GM10248 (cell line): ENCODE data around the gene NOC4L.

Source experiments
- CTCF ChIA-PET: fragments of 300-600 bp; sonication (Branson Sonifier 250); formaldehyde crosslinking; extraction: SDS; loops from one replicate; lab custom pipeline; 2021; ENCODE audit warnings: antibody characterized with exemption; lab: Yijun Ruan, JAX
- POLR2A ChIA-PET: fragments of 350-650 bp; sonication (Branson Sonifier 250); formaldehyde crosslinking; extraction: SDS; loops from one replicate; lab custom pipeline; 2020; ENCODE audit warnings: antibody characterized with exemption; lab: Yijun Ruan, JAX
- DNase-seq: peaks from one replicate; pipeline ENCODE4 v3.0.0; 2012; ENCODE audit errors: extremely low spot score
- TF ChIP-seq, protein P1 (sequence below): IDR thresholded peaks from 2 replicates; pipeline ENCODE4 v1.5.1; 2012; ENCODE audit warnings: mild to moderate bottlenecking, low read depth; ENCODE audit errors: extremely low read depth, missing control alignments, control extremely low read depth

Gene NOC4L

DNA sequence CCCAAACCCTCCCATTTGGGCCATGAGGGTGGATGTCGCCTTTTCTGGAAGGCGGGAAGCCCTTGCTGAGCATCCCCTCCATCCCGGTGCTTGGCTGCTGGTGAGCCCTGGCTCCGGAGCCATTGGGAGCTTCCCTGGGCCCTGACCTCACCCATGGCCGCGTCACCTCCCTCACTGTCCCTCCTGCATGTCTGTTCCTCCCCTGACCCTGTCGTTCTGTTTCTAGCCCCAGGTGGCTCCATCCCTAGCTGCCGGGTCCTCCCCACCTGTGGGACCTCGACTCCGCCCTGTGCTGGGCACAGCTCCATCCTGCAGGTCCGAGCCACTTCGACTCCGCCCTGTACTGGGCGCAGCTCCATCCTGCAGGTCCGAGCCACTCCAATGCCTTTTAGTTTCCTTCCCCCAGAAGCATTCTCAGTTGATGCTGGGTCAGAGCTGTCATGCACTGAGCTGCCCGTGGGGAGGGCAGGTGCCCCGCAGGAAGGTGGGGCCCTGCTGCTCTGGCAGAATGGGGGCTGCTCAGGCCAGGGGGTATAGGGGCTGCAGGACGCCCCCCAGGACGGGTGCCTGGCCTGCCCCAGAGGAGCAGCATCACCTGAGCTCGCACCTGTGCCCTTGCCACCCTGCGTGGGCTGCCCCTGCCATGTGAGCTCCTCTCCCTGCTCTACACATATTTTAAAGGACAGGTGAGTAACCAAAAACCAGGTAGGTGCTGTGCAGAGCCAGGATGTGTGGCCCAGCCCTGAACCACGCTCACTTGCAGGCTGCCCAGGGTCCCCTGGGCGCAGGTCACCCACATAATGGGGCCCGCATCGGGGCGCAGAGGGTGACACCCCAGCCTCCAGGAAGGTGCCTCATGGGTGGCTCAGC, 19.0 kb downstream of the NOC4L start:
- TF ChIP-seq, protein P1, sequence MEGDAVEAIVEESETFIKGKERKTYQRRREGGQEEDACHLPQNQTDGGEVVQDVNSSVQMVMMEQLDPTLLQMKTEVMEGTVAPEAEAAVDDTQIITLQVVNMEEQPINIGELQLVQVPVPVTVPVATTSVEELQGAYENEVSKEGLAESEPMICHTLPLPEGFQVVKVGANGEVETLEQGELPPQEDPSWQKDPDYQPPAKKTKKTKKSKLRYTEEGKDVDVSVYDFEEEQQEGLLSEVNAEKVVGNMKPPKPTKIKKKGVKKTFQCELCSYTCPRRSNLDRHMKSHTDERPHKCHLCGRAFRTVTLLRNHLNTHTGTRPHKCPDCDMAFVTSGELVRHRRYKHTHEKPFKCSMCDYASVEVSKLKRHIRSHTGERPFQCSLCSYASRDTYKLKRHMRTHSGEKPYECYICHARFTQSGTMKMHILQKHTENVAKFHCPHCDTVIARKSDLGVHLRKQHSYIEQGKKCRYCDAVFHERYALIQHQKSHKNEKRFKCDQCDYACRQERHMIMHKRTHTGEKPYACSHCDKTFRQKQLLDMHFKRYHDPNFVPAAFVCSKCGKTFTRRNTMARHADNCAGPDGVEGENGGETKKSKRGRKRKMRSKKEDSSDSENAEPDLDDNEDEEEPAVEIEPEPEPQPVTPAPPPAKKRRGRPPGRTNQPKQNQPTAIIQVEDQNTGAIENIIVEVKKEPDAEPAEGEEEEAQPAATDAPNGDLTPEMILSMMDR: no peak
- CTCF ChIA-PET: interaction anchor here (1.3 to 1.7 kb wide), 4 partner anchors 10 to 398 kb away, joined by 4 to 5 read pairs (median 4); no protein-coding TSS in a partner anchor
- DNase-seq: no peak
- POLR2A ChIA-PET: interaction anchor here (0.6 kb wide), 1 partner anchor 18 kb away, joined by 4 read pairs; no protein-coding TSS in a partner anchor

DNA sequence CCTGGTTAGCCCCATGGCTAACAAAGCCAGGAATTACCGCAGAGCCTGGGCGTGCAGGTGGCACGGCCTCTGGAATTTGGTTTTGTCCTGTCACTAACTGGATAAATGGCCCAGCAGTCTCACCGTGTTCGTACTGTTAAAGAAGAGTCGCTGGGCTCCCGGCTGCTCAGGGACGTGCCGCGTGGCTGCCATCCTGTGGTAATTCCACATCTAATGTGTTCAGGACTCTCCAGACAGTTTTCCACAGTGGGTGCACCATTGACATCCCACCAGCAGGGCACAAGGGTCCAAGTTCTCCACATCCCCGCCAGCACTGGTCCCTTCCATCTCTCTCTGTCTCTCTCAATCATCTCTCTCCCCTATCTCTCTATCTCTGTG, 19.6 kb downstream of the NOC4L start:
- DNase-seq: no peak
- POLR2A ChIA-PET: interaction anchor here (0.6 kb wide), 1 partner anchor 19 kb away, joined by 4 read pairs; no protein-coding TSS in a partner anchor
- TF ChIP-seq, protein P1: no peak
- CTCF ChIA-PET: interaction anchor here (1.3 to 1.7 kb wide), 3 partner anchors 10 to 397 kb away, joined by 4 to 5 read pairs (median 4); no protein-coding TSS in a partner anchor

- TF ChIP-seq, protein P1: no peak
- ChIA-PET CTCF (interaction anchor here (1.3 kb wide), 1 partner anchor 11 kb away, joined by 4 read pairs; no protein-coding TSS in a partner anchor), POLR2A (no interaction called here)
- no peak for DNase-seq
Observed at GRCh38 chr12:132164426-132164825, 20.2 kb downstream of the NOC4L start.

DNA sequence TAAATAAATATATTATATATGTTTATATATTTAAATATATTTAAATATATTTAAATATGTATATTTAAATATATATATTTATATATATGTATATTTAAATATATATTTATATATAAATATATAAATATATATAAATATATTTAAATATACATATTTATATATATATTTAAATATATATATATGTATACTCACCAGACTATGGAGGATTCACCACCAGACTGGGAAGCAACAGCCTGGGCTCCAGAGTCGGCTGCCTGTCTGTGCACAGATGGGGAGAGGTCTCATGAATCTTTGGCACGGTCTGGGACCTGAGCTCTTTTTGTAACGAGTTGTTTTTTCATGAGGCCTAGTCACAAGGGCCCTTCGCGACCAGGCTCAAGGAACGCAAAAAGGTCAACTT, 21.3 kb downstream of the NOC4L start:
- TF ChIP-seq, protein P1: no peak
- POLR2A ChIA-PET: no interaction called here
- CTCF ChIA-PET: no interaction called here
- no peak for DNase-seq

DNA sequence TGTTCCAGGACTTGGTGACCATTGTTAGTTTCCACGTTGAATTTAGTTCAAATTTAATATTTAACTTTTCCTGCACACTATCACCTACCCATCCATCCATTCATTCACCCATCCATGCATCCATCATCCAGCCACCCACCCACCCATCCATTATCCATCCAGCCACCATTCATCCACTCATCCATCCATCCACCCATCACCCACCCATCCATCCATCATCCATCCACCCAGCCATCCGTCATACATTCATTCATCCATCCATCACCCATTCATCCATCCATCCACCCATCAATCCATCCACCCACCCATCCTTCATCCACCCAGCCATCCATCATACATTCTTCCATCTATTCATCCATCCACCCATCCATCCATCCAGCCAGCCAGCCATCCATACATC, 21.8 kb downstream of the NOC4L start:
- POLR2A ChIA-PET: no interaction called here
- CTCF ChIA-PET: no interaction called here
- TF ChIP-seq, protein P1: no peak
- no peak for DNase-seq

DNA sequence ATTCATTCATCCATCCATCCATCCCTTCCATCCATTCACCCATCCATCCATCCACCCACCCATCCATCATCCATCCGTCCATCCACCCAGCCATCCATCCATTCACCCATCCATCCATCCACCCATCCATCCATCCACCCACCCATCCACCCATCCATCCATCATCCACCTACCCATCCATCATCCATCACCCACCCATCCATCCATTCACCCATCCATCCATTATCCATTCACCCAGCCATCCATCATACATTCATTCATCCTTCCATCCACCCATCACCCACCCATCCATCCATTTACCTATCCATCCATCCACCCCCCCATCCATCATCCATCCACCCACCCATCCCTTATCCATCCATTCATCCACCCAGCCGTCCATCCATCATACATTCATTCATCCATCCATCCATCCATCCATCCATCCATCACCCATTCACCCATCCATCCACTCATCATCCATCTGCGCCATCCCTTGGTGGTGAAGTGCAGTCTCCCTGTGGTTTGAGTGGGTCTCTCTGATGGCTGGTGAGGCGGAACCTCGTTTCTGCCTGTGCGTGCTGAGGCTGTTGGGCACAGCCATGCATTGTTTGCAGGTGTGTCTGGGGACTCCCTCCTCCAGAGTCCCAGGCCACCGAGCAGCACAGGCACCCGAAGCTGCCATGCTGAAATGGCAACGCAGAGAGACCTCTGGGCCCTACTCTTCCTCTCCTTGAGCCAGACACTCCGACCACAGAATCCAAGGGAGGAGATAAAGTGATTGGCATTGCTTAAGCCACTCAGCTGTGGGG, 22.7 kb downstream of the NOC4L start:
- POLR2A ChIA-PET: no interaction called here
- CTCF ChIA-PET: no interaction called here

More for the DNA sequence above, 22.7 kb downstream of the NOC4L start:
- TF ChIP-seq, protein P1: no peak
- no peak for DNase-seq
